NB4 (cell line): ENCODE results near the gene HDGFL1.

Source experiments
- DNase-seq: peaks from one replicate; pipeline ENCODE4 v3.0.0; 2010; ENCODE audit warnings: low read depth
- H3K4me3 ChIP-seq: one replicate; pipeline ENCODE4 v1.5.1; 2011; ENCODE audit warnings: mild to moderate bottlenecking, low read depth, low read length, moderate library complexity
- MYC ChIP-seq: IDR thresholded peaks from 2 replicates; pipeline ENCODE4 v1.6.1; 2011; ENCODE audit warnings: low read depth, low read length
- POLR2A ChIP-seq: IDR thresholded peaks from 2 replicates; pipeline ENCODE4 v1.6.1; 2011; ENCODE audit warnings: mild to moderate bottlenecking; ENCODE audit not compliant: insufficient read length; ENCODE audit errors: extremely low read depth
- TF ChIP-seq, protein P1 (sequence below): IDR thresholded peaks from one replicate; pipeline ENCODE4 v1.5.1; 2012; ENCODE audit warnings: low read depth, low read length
- TF ChIP-seq, protein P2 (sequence below): IDR thresholded peaks from 2 replicates; pipeline ENCODE4 v1.6.1; 2011; ENCODE audit warnings: low read depth, low read length

HDGFL1 gene

DNA sequence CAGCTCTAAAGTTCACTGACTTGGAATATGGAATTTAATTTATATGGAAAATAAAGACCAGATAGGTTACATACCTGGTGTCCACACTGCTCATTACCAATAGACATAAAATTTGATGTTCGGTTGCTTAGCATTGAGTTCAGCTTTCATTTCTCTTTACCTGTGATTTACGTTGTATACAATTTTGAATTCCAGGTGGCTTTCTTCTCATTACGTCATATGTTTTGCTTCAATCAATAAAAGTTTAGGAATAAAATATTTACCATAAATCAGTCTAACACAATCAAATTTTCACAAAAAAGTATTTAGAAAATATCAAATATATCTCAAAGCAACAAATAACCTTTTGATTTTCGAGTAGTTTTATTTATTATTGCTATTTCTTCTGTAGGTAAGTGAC lies 40.8 kb downstream of the HDGFL1 start:
- no peak overlapping the region for H3K4me3 ChIP-seq
- DNase-seq, result no peak
- TF ChIP-seq POLR2A, result no peak
- TF ChIP-seq, protein P1, sequence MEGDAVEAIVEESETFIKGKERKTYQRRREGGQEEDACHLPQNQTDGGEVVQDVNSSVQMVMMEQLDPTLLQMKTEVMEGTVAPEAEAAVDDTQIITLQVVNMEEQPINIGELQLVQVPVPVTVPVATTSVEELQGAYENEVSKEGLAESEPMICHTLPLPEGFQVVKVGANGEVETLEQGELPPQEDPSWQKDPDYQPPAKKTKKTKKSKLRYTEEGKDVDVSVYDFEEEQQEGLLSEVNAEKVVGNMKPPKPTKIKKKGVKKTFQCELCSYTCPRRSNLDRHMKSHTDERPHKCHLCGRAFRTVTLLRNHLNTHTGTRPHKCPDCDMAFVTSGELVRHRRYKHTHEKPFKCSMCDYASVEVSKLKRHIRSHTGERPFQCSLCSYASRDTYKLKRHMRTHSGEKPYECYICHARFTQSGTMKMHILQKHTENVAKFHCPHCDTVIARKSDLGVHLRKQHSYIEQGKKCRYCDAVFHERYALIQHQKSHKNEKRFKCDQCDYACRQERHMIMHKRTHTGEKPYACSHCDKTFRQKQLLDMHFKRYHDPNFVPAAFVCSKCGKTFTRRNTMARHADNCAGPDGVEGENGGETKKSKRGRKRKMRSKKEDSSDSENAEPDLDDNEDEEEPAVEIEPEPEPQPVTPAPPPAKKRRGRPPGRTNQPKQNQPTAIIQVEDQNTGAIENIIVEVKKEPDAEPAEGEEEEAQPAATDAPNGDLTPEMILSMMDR, result no peak
- no peak for TF ChIP-seq MYC
- TF ChIP-seq, protein P2, sequence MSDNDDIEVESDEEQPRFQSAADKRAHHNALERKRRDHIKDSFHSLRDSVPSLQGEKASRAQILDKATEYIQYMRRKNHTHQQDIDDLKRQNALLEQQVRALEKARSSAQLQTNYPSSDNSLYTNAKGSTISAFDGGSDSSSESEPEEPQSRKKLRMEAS, result no peak

DNA sequence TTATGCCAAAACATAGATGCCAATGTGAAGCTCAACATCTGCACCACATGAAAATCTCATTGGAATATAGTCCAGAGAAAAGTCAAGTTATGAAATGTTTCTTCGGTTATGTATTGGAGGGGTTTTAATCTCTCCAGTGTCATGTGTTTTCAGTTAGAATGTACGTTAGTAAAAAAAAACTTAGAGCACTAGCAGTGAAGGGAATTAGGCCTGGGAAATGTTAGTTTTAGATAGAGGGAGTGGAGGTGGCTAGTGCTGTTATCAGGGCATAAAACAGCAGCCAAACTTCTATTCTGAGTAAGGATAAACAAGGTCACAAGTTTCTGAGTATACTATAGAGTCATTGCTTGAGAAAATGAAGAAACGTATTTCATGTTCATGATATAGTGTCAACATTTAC lies 42.9 kb downstream of the HDGFL1 start:
- DNase-seq, result no peak
- H3K4me3 ChIP-seq, result no peak overlapping the region
- TF ChIP-seq MYC, result no peak

DNA sequence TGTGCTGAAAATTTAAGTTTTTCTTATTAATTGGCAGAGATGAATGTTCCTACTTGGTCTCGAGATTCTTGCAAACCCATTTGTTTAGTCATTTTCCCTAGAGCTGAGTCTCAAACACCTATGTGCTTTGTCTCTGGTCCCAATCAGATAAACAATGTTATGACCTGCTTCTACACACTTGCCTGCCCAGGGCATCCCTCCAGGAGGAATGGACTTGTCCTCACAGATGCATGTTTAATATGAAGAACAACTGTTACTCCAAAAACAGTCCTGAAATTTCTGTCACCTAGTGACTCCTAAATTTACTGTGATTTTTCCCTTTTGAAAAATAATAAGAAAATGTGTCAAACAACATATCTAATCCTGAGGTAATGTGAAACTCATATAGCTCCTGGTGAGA lies 43.7 kb downstream of the HDGFL1 start:
- DNase-seq, result no peak
- TF ChIP-seq, protein P2, result no peak
- TF ChIP-seq, protein P1, result no peak
- TF ChIP-seq POLR2A, result no peak
- H3K4me3 ChIP-seq, result no peak overlapping the region

DNA sequence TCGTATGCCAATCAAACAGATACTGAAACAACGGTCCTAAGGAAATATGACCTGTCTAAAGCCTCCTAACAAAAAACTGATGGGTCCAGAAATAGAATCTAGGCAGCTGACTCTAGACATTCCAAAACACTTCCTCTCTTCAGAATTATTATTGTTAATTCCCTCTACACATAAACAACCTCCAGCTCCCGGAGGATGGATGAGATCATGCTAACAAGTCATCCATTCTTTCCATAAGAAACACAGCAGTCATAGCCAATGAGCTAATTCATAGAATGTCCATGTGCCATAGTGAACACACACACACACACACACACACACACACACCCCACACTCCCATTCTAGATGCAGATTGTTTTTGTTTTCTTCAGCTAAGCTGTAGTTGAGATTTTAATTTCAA lies 44.3 kb downstream of the HDGFL1 start:
- no peak for TF ChIP-seq POLR2A
- no peak for DNase-seq
- no peak overlapping the region for H3K4me3 ChIP-seq

DNA sequence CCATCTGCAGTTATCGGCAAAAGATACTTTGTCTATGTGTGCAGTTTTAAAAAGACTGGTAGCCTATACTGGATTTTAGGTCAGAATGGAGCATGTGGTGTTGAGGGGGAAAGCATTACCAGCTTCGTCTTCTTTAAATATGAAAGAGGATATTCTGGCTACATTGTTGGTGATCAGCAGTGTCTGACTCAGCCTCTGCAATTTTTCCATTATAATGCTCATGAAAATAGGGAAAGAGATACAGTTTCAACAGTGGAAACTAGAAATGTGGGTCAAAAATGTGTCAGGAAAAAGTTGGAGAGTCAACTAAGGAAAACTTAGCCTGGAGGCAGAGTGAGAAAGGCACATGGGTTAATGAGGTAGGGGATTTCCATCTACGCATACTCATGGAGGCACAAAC lies 45.2 kb downstream of the HDGFL1 start:
- TF ChIP-seq, protein P1, result no peak
- TF ChIP-seq POLR2A, result no peak
- TF ChIP-seq, protein P2, result no peak
- TF ChIP-seq MYC, result no peak
- no peak for DNase-seq
- H3K4me3 ChIP-seq, result no peak overlapping the region

DNA sequence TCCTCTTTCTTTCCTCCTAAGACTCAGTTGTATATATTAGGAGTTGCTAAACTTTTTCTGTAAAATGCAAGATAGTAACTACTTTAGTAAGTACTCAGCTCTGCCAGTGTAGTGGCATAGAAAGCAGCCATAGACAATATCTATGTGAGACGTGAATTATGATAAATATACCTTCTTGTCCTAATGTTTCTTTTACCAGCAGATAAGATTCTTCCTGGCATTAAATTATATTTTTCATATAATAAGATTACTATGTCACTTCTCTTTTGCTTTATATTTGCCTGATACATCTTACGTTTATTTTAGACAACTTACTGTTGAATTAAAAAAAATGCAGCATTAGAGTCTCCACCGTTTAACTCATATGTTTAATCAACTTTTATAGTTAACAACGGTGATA lies 51.7 kb downstream of the HDGFL1 start:
- no peak for DNase-seq
- H3K4me3 ChIP-seq, result no peak overlapping the region
- TF ChIP-seq, protein P1, result no peak
- TF ChIP-seq, protein P2, result no peak
- no peak for TF ChIP-seq MYC
- TF ChIP-seq POLR2A, result no peak
